ENCODE measurements around the gene LIG3. TPM values are rescaled to one million over a fixed set of nuclear protein-coding genes. Genes with fewer than 3 reads are reported as not detected.
A peak's percentile ranks its signal among the peaks of the same experiment; 100 is the strongest.

Gene LIG3
- total and polyA plus RNA-seq, 2 of the 13 experiments (the other 11 are each of a cell fraction or from before 2014, with no cell fraction given) = 34.4 to 36.2 TPM

DNA sequence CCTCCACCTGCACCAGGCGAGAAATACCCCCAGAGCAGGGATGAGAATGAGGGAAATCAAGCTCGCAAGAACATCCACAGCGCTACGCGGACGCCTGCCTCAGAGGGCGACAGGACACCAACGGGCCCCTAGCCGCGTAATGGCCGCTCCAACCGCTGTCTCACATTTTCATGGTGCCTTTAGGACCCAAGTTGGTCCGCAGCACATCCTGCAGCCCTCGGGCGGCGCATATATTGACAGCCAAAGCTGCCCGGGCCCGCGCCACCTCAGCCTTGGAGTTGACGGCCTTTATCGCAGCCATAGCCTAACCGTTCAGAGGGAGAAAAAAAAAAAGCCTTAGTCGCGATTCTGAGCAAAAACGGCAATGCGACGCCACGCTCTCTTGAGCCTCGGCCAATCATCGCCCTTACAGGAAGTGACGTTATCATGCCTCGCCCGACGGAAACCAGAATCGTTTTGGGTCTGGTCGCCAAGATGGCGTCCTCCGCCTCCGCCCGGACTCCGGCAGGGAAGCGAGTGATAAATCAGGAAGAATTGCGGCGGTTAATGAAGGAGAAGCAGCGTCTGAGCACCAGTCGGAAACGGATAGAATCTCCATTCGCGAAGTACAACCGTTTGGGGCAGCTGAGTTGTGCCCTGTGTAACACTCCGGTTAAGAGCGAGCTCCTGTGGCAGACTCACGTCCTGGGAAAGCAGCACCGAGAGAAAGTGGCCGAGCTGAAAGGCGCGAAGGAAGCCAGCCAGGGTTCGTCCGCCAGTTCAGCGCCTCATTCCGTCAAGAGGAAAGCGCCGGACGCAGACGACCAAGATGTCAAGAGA lies 19.0 kb upstream of the LIG3 start, which contains the start of the genes CCT6B and ZNF830 (continued):
- peak in 1 of 2 experiments; percentile 76; a peak in 1 of 4 replicates for TF ChIP-seq KLF16 (CRISPR knock-in tag; IDR thresholded peaks at IDR 0.05)
- TF ChIP-seq HOXA7 (CRISPR knock-in tag; IDR thresholded peaks at IDR 0.05) = no peak
- TF ChIP-seq EP300 (IDR thresholded peaks at IDR 0.05; ENCODE audit: low read depth in 2 of 2, low read length in 2 of 2) = no peak
- TF ChIP-seq EP300 (CRISPR knock-in tag; IDR thresholded peaks at IDR 0.05; ENCODE audit: borderline replicate concordance) = no peak
- no peak for TF ChIP-seq ZNF296 (CRISPR knock-in tag; conservative IDR thresholded peaks at IDR 0.05)
- peak; percentile 18; the same call in 1 of the 2 replicates for TF ChIP-seq ETV5 (CRISPR knock-in tag; IDR thresholded peaks at IDR 0.05; ENCODE audit: borderline replicate concordance)
- peak; percentile 27; the same call in 1 of the 2 replicates for TF ChIP-seq ZNF263 (CRISPR knock-in tag; IDR thresholded peaks at IDR 0.05)
- TF ChIP-seq ZNF891 (CRISPR knock-in tag; IDR thresholded peaks at IDR 0.05) = peak; percentile 68
- 0 out of 2 replicates have a peak, but pooled peaks have one; percentile 5 for TF ChIP-seq ZNF564 (CRISPR knock-in tag; IDR thresholded peaks at IDR 0.05)
- no peak for TF ChIP-seq FOSL1 (CRISPR knock-in tag; IDR thresholded peaks at IDR 0.05; ENCODE audit: borderline replicate concordance)
- no peak for TF ChIP-seq TCF12 (IDR thresholded peaks at IDR 0.05)
- no peak for TF ChIP-seq TCF12 (CRISPR knock-in tag; IDR thresholded peaks at IDR 0.05)
- TF ChIP-seq, protein P1, sequence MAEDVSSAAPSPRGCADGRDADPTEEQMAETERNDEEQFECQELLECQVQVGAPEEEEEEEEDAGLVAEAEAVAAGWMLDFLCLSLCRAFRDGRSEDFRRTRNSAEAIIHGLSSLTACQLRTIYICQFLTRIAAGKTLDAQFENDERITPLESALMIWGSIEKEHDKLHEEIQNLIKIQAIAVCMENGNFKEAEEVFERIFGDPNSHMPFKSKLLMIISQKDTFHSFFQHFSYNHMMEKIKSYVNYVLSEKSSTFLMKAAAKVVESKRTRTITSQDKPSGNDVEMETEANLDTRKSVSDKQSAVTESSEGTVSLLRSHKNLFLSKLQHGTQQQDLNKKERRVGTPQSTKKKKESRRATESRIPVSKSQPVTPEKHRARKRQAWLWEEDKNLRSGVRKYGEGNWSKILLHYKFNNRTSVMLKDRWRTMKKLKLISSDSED (CRISPR knock-in tag; IDR thresholded peaks at IDR 0.05) = 0 out of 2 replicates have a peak, but pooled peaks have one; percentile 43
- TF ChIP-seq ZNF281 (CRISPR knock-in tag; IDR thresholded peaks at IDR 0.05; ENCODE audit: borderline replicate concordance) = no peak
- no peak for TF ChIP-seq KAT2B (IDR thresholded peaks at IDR 0.05; ENCODE audit: borderline replicate concordance, low read depth, low read length)
- peak; percentile 66; the same call in 1 of the 2 replicates for TF ChIP-seq NCOA1 (CRISPR knock-in tag; IDR thresholded peaks at IDR 0.05)
- TF ChIP-seq, protein P2, sequence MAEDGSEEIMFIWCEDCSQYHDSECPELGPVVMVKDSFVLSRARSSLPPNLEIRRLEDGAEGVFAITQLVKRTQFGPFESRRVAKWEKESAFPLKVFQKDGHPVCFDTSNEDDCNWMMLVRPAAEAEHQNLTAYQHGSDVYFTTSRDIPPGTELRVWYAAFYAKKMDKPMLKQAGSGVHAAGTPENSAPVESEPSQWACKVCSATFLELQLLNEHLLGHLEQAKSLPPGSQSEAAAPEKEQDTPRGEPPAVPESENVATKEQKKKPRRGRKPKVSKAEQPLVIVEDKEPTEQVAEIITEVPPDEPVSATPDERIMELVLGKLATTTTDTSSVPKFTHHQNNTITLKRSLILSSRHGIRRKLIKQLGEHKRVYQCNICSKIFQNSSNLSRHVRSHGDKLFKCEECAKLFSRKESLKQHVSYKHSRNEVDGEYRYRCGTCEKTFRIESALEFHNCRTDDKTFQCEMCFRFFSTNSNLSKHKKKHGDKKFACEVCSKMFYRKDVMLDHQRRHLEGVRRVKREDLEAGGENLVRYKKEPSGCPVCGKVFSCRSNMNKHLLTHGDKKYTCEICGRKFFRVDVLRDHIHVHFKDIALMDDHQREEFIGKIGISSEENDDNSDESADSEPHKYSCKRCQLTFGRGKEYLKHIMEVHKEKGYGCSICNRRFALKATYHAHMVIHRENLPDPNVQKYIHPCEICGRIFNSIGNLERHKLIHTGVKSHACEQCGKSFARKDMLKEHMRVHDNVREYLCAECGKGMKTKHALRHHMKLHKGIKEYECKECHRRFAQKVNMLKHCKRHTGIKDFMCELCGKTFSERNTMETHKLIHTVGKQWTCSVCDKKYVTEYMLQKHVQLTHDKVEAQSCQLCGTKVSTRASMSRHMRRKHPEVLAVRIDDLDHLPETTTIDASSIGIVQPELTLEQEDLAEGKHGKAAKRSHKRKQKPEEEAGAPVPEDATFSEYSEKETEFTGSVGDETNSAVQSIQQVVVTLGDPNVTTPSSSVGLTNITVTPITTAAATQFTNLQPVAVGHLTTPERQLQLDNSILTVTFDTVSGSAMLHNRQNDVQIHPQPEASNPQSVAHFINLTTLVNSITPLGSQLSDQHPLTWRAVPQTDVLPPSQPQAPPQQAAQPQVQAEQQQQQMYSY (CRISPR knock-in tag; IDR thresholded peaks at IDR 0.05) = no peak

Measured in HepG2 (cell line).